Testis (tissue), 2 donors: ENCODE measurements around the gene FIGN.

Experiments
- POLR2A ChIP-seq: fragments of 450-650 bp; IDR thresholded peaks from one replicate; pipeline ENCODE4 v1.6.1; 2017; ENCODE audit warnings: antibody characterized with exemption, mild to moderate bottlenecking, moderate library complexity
- TF ChIP-seq, protein P1 (sequence below), 3 experiments: fragments of 450-650 bp in 2 of 3; fragments of 200-600 bp in 1 of 3; sonication (generic) in 1 of 3; IDR thresholded peaks; one replicate each; pipeline ENCODE4 v1.5.1; 2016 to 2019; ENCODE audit warnings: antibody characterized with exemption in 3 of 3, mild to moderate bottlenecking in 2 of 3, moderate library complexity in 1 of 3

- TF ChIP-seq, protein P1, sequence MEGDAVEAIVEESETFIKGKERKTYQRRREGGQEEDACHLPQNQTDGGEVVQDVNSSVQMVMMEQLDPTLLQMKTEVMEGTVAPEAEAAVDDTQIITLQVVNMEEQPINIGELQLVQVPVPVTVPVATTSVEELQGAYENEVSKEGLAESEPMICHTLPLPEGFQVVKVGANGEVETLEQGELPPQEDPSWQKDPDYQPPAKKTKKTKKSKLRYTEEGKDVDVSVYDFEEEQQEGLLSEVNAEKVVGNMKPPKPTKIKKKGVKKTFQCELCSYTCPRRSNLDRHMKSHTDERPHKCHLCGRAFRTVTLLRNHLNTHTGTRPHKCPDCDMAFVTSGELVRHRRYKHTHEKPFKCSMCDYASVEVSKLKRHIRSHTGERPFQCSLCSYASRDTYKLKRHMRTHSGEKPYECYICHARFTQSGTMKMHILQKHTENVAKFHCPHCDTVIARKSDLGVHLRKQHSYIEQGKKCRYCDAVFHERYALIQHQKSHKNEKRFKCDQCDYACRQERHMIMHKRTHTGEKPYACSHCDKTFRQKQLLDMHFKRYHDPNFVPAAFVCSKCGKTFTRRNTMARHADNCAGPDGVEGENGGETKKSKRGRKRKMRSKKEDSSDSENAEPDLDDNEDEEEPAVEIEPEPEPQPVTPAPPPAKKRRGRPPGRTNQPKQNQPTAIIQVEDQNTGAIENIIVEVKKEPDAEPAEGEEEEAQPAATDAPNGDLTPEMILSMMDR (IDR thresholded peaks at IDR 0.05): no peak
- TF ChIP-seq POLR2A: no peak
Observed at GRCh38 chr2:163719331-163719730, 16.5 kb downstream of the FIGN start.
